ENCODE data around the gene POU6F1. TPM values are rescaled to one million over a fixed set of nuclear protein-coding genes. Genes with fewer than 3 reads are reported as not detected.

The POU6F1 gene
- total RNA-seq, 1 experiment from 2014 or later = 13.3 TPM

DNA sequence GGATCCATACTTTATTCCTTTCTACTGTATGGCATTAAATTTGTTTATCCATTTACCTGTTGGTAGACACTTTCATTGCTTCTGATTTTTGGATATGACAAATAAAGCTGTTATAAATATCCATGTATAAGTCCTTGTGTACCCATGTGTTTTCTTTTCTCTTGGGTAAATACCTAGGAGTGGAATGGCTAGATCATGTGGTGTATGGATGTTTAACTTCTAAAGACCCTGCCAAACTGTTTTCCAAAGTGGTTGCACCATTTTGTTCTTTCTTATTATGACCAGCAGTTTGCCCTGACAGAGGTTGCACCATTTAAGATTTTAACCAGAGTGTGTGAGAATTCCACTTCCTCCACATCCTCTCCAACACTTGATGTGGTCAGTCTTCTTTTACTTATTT lies 14.8 kb upstream of the POU6F1 start:
- Histone ChIP-seq H2BK5ac (ENCODE audit: insufficient read length, low read length) (no peak overlapping the region), H2AFZ (ENCODE audit: low read length) (no peak overlapping the region), H4K5ac (ENCODE audit: insufficient read length, low read depth, low read length) (no peak overlapping the region), H3K79me1 (ENCODE audit: insufficient read depth, low read depth, low read length, poor library complexity, severe bottlenecking) (no peaks in the 10 kb centered on the region), H3K9ac (ENCODE audit: extremely low read depth, insufficient read length, low read length) (no peak overlapping the region), H2BK12ac (ENCODE audit: insufficient read length, low read depth, low read length) (no peak overlapping the region), H3K23ac (ENCODE audit: insufficient read length, low read depth, low read length) (no peak overlapping the region), H3K4me1 (ENCODE audit: insufficient read depth, low read length) (no peaks in the 10 kb centered on the region), H2BK120ac (ENCODE audit: low read depth, low read length, poor library complexity, severe bottlenecking) (no peak overlapping the region), H3K79me2 (ENCODE audit: insufficient read depth, low read length) (no peaks in the 10 kb centered on the region), H2AK5ac (ENCODE audit: insufficient read length, low read length) (no peak overlapping the region), H3K27me3 (ENCODE audit: insufficient read depth, low read length) (no peaks in the 10 kb centered on the region), H3T11ph (ENCODE audit: low read length) (no peak overlapping the region), H3K23me2 (ENCODE audit: insufficient read length, low read depth, low read length, poor library complexity, severe bottlenecking) (no peaks in the 10 kb centered on the region), H3K27ac (ENCODE audit: insufficient read length, low read depth, low read length) (no peak overlapping the region), H4K8ac (replicated peaks; ENCODE audit: insufficient read length, low read depth, low read length) (no peak overlapping the region), H2BK20ac (ENCODE audit: low read depth, low read length, poor library complexity, severe bottlenecking) (no peak overlapping the region), H3K4ac (ENCODE audit: low read depth, low read length) (no peak overlapping the region), H3K14ac (ENCODE audit: insufficient read depth, low read length) (no peak overlapping the region), H3K4me2 (ENCODE audit: insufficient read depth, insufficient read length, low read length) (no peak overlapping the region), H4K20me1 (ENCODE audit: control insufficient read depth, insufficient read depth, insufficient read length) (no peaks in the 10 kb centered on the region), H2BK15ac (ENCODE audit: low read depth, low read length) (no peak overlapping the region), H4K91ac (ENCODE audit: insufficient read length, low read depth, low read length) (no peak overlapping the region), H3K56ac (ENCODE audit: insufficient read length, low read depth, low read length) (no peak overlapping the region), H3K18ac (ENCODE audit: insufficient read length, low read depth, low read length) (no peak overlapping the region), H3K9me3 (ENCODE audit: control insufficient read depth, low read depth, low read length) (no peaks in the 10 kb centered on the region)
- no peak overlapping the region for H3K27ac Mint-ChIP-seq
- DNase-seq = no peak
- TF ChIP-seq, protein P1, sequence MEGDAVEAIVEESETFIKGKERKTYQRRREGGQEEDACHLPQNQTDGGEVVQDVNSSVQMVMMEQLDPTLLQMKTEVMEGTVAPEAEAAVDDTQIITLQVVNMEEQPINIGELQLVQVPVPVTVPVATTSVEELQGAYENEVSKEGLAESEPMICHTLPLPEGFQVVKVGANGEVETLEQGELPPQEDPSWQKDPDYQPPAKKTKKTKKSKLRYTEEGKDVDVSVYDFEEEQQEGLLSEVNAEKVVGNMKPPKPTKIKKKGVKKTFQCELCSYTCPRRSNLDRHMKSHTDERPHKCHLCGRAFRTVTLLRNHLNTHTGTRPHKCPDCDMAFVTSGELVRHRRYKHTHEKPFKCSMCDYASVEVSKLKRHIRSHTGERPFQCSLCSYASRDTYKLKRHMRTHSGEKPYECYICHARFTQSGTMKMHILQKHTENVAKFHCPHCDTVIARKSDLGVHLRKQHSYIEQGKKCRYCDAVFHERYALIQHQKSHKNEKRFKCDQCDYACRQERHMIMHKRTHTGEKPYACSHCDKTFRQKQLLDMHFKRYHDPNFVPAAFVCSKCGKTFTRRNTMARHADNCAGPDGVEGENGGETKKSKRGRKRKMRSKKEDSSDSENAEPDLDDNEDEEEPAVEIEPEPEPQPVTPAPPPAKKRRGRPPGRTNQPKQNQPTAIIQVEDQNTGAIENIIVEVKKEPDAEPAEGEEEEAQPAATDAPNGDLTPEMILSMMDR (conservative IDR thresholded peaks at IDR 0.05) = no peak
- H3K9me3 Mint-ChIP-seq = no peaks in the 10 kb centered on the region
- H3K36me3 Mint-ChIP-seq (ENCODE audit: insufficient read depth in 1 of 3, low read depth in 3 of 3) = no peaks in the 10 kb centered on the region
- no peaks in the 10 kb centered on the region for H3K27me3 Mint-ChIP-seq (ENCODE audit: low read depth)
- H3K4me3 Mint-ChIP-seq = no peak overlapping the region
- peaks cover 0 to 4% of the 10 kb centered on the region in 2 experiments; a peak in 1 of 4 replicates for H3K4me1 Mint-ChIP-seq

All from H9 (cell line).